WTC11 (cell line): ENCODE measurements around the gene ISOC2. TPM values are rescaled to one million over a fixed set of nuclear protein-coding genes. Genes with fewer than 3 reads are reported as not detected.

Experiments used
- ATAC-seq: fragments of 200-7000 bp; cut with Tn5 transposase; 2 replicates; pipeline ENCODE4 v1.10.0; 2021; ENCODE audit warnings: mild to moderate bottlenecking, moderate library complexity
- CTCF ChIA-PET: fragments of 300-600 bp; sonication (Branson Sonifier 250); formaldehyde crosslinking; loops from one replicate; lab custom pipeline; 2021; ENCODE audit warnings: antibody characterized with exemption; lab: Charles Lee
- POLR2A ChIA-PET: fragments of 350-600 bp; sonication (Branson Sonifier 250); formaldehyde crosslinking; loops from one replicate; lab custom pipeline; 2021; ENCODE audit warnings: antibody characterized with exemption; lab: Charles Lee
- DNase-seq: peaks from one replicate; pipeline ENCODE4 v3.0.0; 2021; ENCODE audit warnings: low spot score
- H3K27ac Mint-ChIP-seq: 2 replicates; pipeline ENCODE4 v1.8.0; 2021; ENCODE audit warnings: mixed read lengths
- H3K27me3 Mint-ChIP-seq: 2 replicates; pipeline ENCODE4 v1.8.0; 2021; ENCODE audit warnings: low read depth, mild to moderate bottlenecking, moderate library complexity, mixed read lengths
- H3K36me3 Mint-ChIP-seq: 2 replicates; pipeline ENCODE4 v1.8.0; 2021; ENCODE audit warnings: mixed read lengths
- H3K4me1 Mint-ChIP-seq: 2 replicates; pipeline ENCODE4 v1.8.0; 2022; ENCODE audit warnings: mixed read lengths
- H3K4me3 Mint-ChIP-seq: 2 replicates; pipeline ENCODE4 v1.8.0; 2021; ENCODE audit warnings: mild to moderate bottlenecking, moderate library complexity, mixed read lengths
- H3K9me3 Mint-ChIP-seq: 2 replicates; pipeline ENCODE4 v1.8.0; 2021; ENCODE audit warnings: mixed read lengths
- AFF4 ChIP-seq: sonication (generic); formaldehyde crosslinking; IDR thresholded peaks from 2 replicates; pipeline ENCODE4 v1.8.1; 2023; ENCODE audit warnings: mild to moderate bottlenecking, missing genetic modification reagents, borderline replicate concordance
- CBFB ChIP-seq: sonication (generic); formaldehyde crosslinking; IDR thresholded peaks from 2 replicates; pipeline ENCODE4 v1.8.1; 2022; ENCODE audit warnings: mild to moderate bottlenecking, low read depth, missing genetic modification reagents
- ELF4 ChIP-seq: sonication (generic); formaldehyde crosslinking; IDR thresholded peaks from 2 replicates; pipeline ENCODE4 v1.8.1; 2022; ENCODE audit warnings: low read depth, mild to moderate bottlenecking, moderate library complexity, missing genetic modification reagents
- ESRRA ChIP-seq: sonication (generic); formaldehyde crosslinking; IDR thresholded peaks from 2 replicates; pipeline ENCODE4 v1.8.1; 2022; ENCODE audit warnings: mild to moderate bottlenecking, missing genetic modification reagents, borderline replicate concordance
- GRHL2 ChIP-seq: fragments of 250-450 bp; sonication (Bioruptor Pico); IDR thresholded peaks from 2 replicates; pipeline ENCODE4 v1.8.0; 2022; ENCODE audit warnings: mild to moderate bottlenecking, moderate library complexity; ENCODE audit not compliant: insufficient replicate concordance, severe bottlenecking
- IRF1 ChIP-seq: sonication (generic); formaldehyde crosslinking; IDR thresholded peaks from 2 replicates; pipeline ENCODE4 v1.8.0; 2023; ENCODE audit warnings: missing genetic modification reagents
- NR1H2 ChIP-seq: sonication (generic); formaldehyde crosslinking; IDR thresholded peaks from 2 replicates; pipeline ENCODE4 v1.9.0; 2021; ENCODE audit warnings: mild to moderate bottlenecking, moderate library complexity, missing genetic modification reagents
- OVOL2 ChIP-seq: fragments of 250-450 bp; sonication (Bioruptor Pico); IDR thresholded peaks from 2 replicates; pipeline ENCODE4 v1.9.0; 2021; ENCODE audit warnings: mild to moderate bottlenecking, borderline replicate concordance
- PREB ChIP-seq: sonication (generic); formaldehyde crosslinking; IDR thresholded peaks from 2 replicates; pipeline ENCODE4 v1.8.1; 2022; ENCODE audit warnings: mild to moderate bottlenecking, missing genetic modification reagents, moderate library complexity, borderline replicate concordance
- PRRX2 ChIP-seq: fragments of 250-450 bp; sonication (Bioruptor Pico); IDR thresholded peaks from 2 replicates; pipeline ENCODE4 v1.8.0; 2021; ENCODE audit warnings: mild to moderate bottlenecking
- TCF7 ChIP-seq: sonication (generic); formaldehyde crosslinking; IDR thresholded peaks from 2 replicates; pipeline ENCODE4 v1.8.0; 2022; ENCODE audit warnings: mild to moderate bottlenecking, low read depth, missing genetic modification reagents, moderate library complexity
- TEAD1 ChIP-seq: sonication (generic); formaldehyde crosslinking; IDR thresholded peaks from 2 replicates; pipeline ENCODE4 v1.8.0; 2022; ENCODE audit warnings: mild to moderate bottlenecking, missing genetic modification reagents
- ZBTB21 ChIP-seq: sonication (generic); formaldehyde crosslinking; IDR thresholded peaks from 2 replicates; pipeline ENCODE4 v1.8.1; 2023; ENCODE audit warnings: mild to moderate bottlenecking, missing genetic modification reagents, borderline replicate concordance
- ZNF232 ChIP-seq: sonication (generic); formaldehyde crosslinking; IDR thresholded peaks from 2 replicates; pipeline ENCODE4 v1.8.0; 2022; ENCODE audit warnings: mild to moderate bottlenecking, missing genetic modification reagents
- ZNF423 ChIP-seq: fragments of 250-450 bp; sonication (Bioruptor Pico); IDR thresholded peaks from 2 replicates; pipeline ENCODE4 v2.1.2; 2022; ENCODE audit warnings: mild to moderate bottlenecking, moderate library complexity
- ZNF512 ChIP-seq: sonication (generic); formaldehyde crosslinking; IDR thresholded peaks from 2 replicates; pipeline ENCODE4 v1.8.1; 2022; ENCODE audit warnings: missing genetic modification reagents, borderline replicate concordance
- ZNF671 ChIP-seq: fragments of 250-450 bp; sonication (Bioruptor Pico); IDR thresholded peaks from 2 replicates; pipeline ENCODE4 v1.8.0; 2021; ENCODE audit warnings: mild to moderate bottlenecking
- total RNA-seq: library from RNA; stranded (reverse); gene quantifications from 3 replicates; pipeline ENCODE4 v1.2.3, GENCODE V29; 2021
- TF ChIP-seq, protein P1 (sequence below): sonication (generic); formaldehyde crosslinking; IDR thresholded peaks from 2 replicates; pipeline ENCODE4 v1.8.1; 2022; ENCODE audit warnings: mild to moderate bottlenecking, moderate library complexity, missing genetic modification reagents
- TF ChIP-seq, protein P2 (sequence below): sonication (generic); formaldehyde crosslinking; IDR thresholded peaks from 2 replicates; pipeline ENCODE4 v1.8.1; 2022; ENCODE audit warnings: low read depth, mild to moderate bottlenecking, moderate library complexity, missing genetic modification reagents, borderline replicate concordance

Gene ISOC2
- total RNA-seq, 1 experiment from 2014 or later = 96.3 TPM

GRCh38 chr19:55433292-55433691, 28.1 kb downstream of the ISOC2 start:
- Mint-ChIP-seq H3K4me3 (no peak overlapping the region), H3K9me3 (peaks cover 22% of the 10 kb centered on the region), H3K27ac (no peak overlapping the region), H3K4me1 (peaks cover 5% of the 10 kb centered on the region; the same call in 1 of the 2 replicates), H3K27me3 (peaks cover 33% of the 10 kb centered on the region)
- DNase-seq = no peak
- CTCF ChIA-PET = no interaction called here
- POLR2A ChIA-PET = no interaction called here
- ATAC-seq = no peak
- TF ChIP-seq ZNF232 (CRISPR knock-in tag) = no peak
- no peak for TF ChIP-seq NR1H2 (CRISPR knock-in tag)
- TF ChIP-seq, protein P1, sequence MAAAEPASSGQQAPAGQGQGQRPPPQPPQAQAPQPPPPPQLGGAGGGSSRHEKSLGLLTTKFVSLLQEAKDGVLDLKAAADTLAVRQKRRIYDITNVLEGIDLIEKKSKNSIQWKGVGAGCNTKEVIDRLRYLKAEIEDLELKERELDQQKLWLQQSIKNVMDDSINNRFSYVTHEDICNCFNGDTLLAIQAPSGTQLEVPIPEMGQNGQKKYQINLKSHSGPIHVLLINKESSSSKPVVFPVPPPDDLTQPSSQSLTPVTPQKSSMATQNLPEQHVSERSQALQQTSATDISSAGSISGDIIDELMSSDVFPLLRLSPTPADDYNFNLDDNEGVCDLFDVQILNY (CRISPR knock-in tag) = no peak
- no peak for TF ChIP-seq ESRRA
- TF ChIP-seq ZNF512 = no peak
- TF ChIP-seq TCF7 (CRISPR knock-in tag) = no peak
- no peak for TF ChIP-seq ZNF671 (CRISPR knock-in tag)
- TF ChIP-seq TEAD1 (CRISPR knock-in tag) = no peak
- no peak for TF ChIP-seq ZBTB21 (CRISPR knock-in tag)
- TF ChIP-seq, all 79 proteins: peak for 0
- no peaks in the 10 kb centered on the region; the same call in 1 of the 2 replicates for H3K36me3 Mint-ChIP-seq

- Mint-ChIP-seq H3K4me1 (0 out of 2 replicates have a peak, but pooled peaks cover 5% of the 10 kb centered on the region), H3K4me3 (no peak overlapping the region), H3K27ac (no peak overlapping the region), H3K27me3 (peaks cover 32% of the 10 kb centered on the region), H3K9me3 (peaks cover 22% of the 10 kb centered on the region)
- ATAC-seq = no peak
- POLR2A ChIA-PET = no interaction called here
- DNase-seq = no peak
- CTCF ChIA-PET = no interaction called here
- TF ChIP-seq PREB (CRISPR knock-in tag) (no peak), ELF4 (CRISPR knock-in tag) (no peak), PRRX2 (CRISPR knock-in tag) (no peak), GRHL2 (CRISPR knock-in tag) (no peak), OVOL2 (CRISPR knock-in tag) (no peak), ZNF423 (no peak), CBFB (CRISPR knock-in tag) (no peak), IRF1 (CRISPR knock-in tag) (no peak), AFF4 (CRISPR knock-in tag) (no peak)
- TF ChIP-seq, protein P2, sequence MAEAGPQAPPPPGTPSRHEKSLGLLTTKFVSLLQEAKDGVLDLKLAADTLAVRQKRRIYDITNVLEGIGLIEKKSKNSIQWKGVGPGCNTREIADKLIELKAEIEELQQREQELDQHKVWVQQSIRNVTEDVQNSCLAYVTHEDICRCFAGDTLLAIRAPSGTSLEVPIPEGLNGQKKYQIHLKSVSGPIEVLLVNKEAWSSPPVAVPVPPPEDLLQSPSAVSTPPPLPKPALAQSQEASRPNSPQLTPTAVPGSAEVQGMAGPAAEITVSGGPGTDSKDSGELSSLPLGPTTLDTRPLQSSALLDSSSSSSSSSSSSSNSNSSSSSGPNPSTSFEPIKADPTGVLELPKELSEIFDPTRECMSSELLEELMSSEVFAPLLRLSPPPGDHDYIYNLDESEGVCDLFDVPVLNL = no peak
- TF ChIP-seq, all 79 proteins: peak for 0
- H3K36me3 Mint-ChIP-seq = no peaks in the 10 kb centered on the region; the same call in 1 of the 2 replicates
Measured at GRCh38 chr19:55432241-55432959, 29.0 kb downstream of the ISOC2 start.
